Gastroesophageal sphincter (tissue), 3 donors: Measurements from ENCODE around the gene B3GLCT.

Experiments used
- CTCF ChIP-seq, 4 experiments: fragments of 200-600 bp in 2 of 4; fragments of 450-650 bp in 2 of 4; sonication (generic) in 1 of 4; IDR thresholded peaks; one replicate each; pipeline ENCODE4 v1.5.1; 2017 to 2019; ENCODE audit warnings: antibody characterized with exemption in 4 of 4, mild to moderate bottlenecking in 2 of 4, moderate library complexity in 2 of 4
- EP300 ChIP-seq: sonication (generic); formaldehyde crosslinking; IDR thresholded peaks from one replicate; pipeline ENCODE4 v1.6.1; 2017; ENCODE audit warnings: antibody characterized with exemption, mild to moderate bottlenecking
- POLR2A ChIP-seq, 2 donors: fragments of 450-650 bp; IDR thresholded peaks; one replicate each; pipeline ENCODE4 v1.6.1; 2017; ENCODE audit warnings: antibody characterized with exemption in 2 of 2, mild to moderate bottlenecking in 2 of 2, moderate library complexity in 1 of 2
- POLR2AphosphoS5 ChIP-seq: sonication (generic); formaldehyde crosslinking; IDR thresholded peaks from one replicate; pipeline ENCODE4 v1.6.1; 2017; ENCODE audit warnings: antibody characterized with exemption

GRCh38 chr13:31192306-31192705 lies 7.5 kb upstream of the B3GLCT start:
- TF ChIP-seq CTCF (IDR thresholded peaks at IDR 0.05) (no peak), POLR2AphosphoS5 (no peak), EP300 (no peak), POLR2A (IDR thresholded peaks at IDR 0.05) (no peak)
